SK-N-SH treated with all-trans-retinoic acid at 6 μM for 48 hours (cell line): ENCODE results near the gene PLEKHA4.

Source experiments
- ATAC-seq: fragments of 200-7000 bp; cut with Tn5 transposase; 3 replicates; pipeline ENCODE4 v1.9.1; 2020; ENCODE audit warnings: mild to moderate bottlenecking, moderate library complexity
- BACH2 ChIP-seq: fragments of 250-450 bp; sonication (Bioruptor Pico); IDR thresholded peaks from 2 replicates; pipeline ENCODE4 v1.9.0; 2021; ENCODE audit warnings: mild to moderate bottlenecking, borderline replicate concordance
- CREB5 ChIP-seq: fragments of 250-450 bp; sonication (Bioruptor Pico); IDR thresholded peaks from 2 replicates; pipeline ENCODE4 v1.5.1; 2020; ENCODE audit warnings: low read depth, mild to moderate bottlenecking, moderate library complexity
- CSDC2 ChIP-seq: fragments of 250-450 bp; sonication (Bioruptor Pico); IDR thresholded peaks from 2 replicates; pipeline ENCODE4 v1.5.0; 2020; ENCODE audit warnings: mild to moderate bottlenecking, moderate library complexity
- ESRRG ChIP-seq: fragments of 250-450 bp; sonication (Bioruptor Pico); IDR thresholded peaks from 2 replicates; pipeline ENCODE4 v1.6.1; 2021; ENCODE audit warnings: mild to moderate bottlenecking
- GLIS3 ChIP-seq: fragments of 250-450 bp; sonication (Bioruptor Pico); IDR thresholded peaks from 2 replicates; pipeline ENCODE4 v1.5.0; 2020; ENCODE audit warnings: mild to moderate bottlenecking, moderate library complexity
- PATZ1 ChIP-seq: fragments of 250-450 bp; sonication (Bioruptor Pico); IDR thresholded peaks from 2 replicates; pipeline ENCODE4 v1.8.0; 2020; ENCODE audit warnings: mild to moderate bottlenecking, moderate library complexity, borderline replicate concordance
- POU6F1 ChIP-seq: fragments of 250-450 bp; sonication (Bioruptor Pico); IDR thresholded peaks from 2 replicates; pipeline ENCODE4 v1.8.0; 2021; ENCODE audit warnings: low read depth, mild to moderate bottlenecking, moderate library complexity, borderline replicate concordance
- PPARA ChIP-seq: fragments of 250-450 bp; sonication (Bioruptor Pico); IDR thresholded peaks from 2 replicates; pipeline ENCODE4 v1.5.0; 2020; ENCODE audit warnings: mild to moderate bottlenecking, borderline replicate concordance
- RARB ChIP-seq: fragments of 250-450 bp; sonication (Bioruptor Pico); IDR thresholded peaks from 2 replicates; pipeline ENCODE4 v1.8.0; 2021; ENCODE audit warnings: mild to moderate bottlenecking, moderate library complexity
- SNAI2 ChIP-seq: fragments of 250-450 bp; sonication (Bioruptor Pico); IDR thresholded peaks from 2 replicates; pipeline ENCODE4 v1.5.0; 2020; ENCODE audit warnings: mild to moderate bottlenecking, moderate library complexity
- TCF4 ChIP-seq: fragments of 250-450 bp; sonication (Bioruptor Pico); IDR thresholded peaks from 2 replicates; pipeline ENCODE4 v1.8.0; 2021; ENCODE audit warnings: mild to moderate bottlenecking, moderate library complexity, borderline replicate concordance
- TSHZ2 ChIP-seq: fragments of 250-450 bp; sonication (Bioruptor Pico); IDR thresholded peaks from 2 replicates; pipeline ENCODE4 v1.5.0; 2020; ENCODE audit warnings: mild to moderate bottlenecking, moderate library complexity
- ZC3H10 ChIP-seq: fragments of 250-450 bp; sonication (Bioruptor Pico); IDR thresholded peaks from 2 replicates; pipeline ENCODE4 v1.5.1; 2021; ENCODE audit warnings: mild to moderate bottlenecking, moderate library complexity
- ZFP30 ChIP-seq: fragments of 450-650 bp; formaldehyde crosslinking; IDR thresholded peaks from 2 replicates; pipeline ENCODE4 v1.5.0; 2022; ENCODE audit warnings: mild to moderate bottlenecking, moderate library complexity
- ZNF565 ChIP-seq: fragments of 450-650 bp; formaldehyde crosslinking; conservative IDR thresholded peaks from 2 replicates; pipeline ENCODE4 v1.5.0; 2020; ENCODE audit warnings: low read depth, mild to moderate bottlenecking, moderate library complexity
- ZNF70 ChIP-seq: fragments of 450-650 bp; formaldehyde crosslinking; IDR thresholded peaks from 2 replicates; pipeline ENCODE4 v1.5.0; 2020; ENCODE audit warnings: mild to moderate bottlenecking, moderate library complexity
- ZNF8 ChIP-seq: fragments of 450-650 bp; formaldehyde crosslinking; IDR thresholded peaks from 2 replicates; pipeline ENCODE4 v1.5.0; 2020; ENCODE audit warnings: mild to moderate bottlenecking, moderate library complexity
- TF ChIP-seq, protein P1 (sequence below): fragments of 250-450 bp; sonication (Bioruptor Pico); IDR thresholded peaks from 2 replicates; pipeline ENCODE4 v1.5.1; 2021; ENCODE audit warnings: mild to moderate bottlenecking, moderate library complexity

PLEKHA4 gene

GRCh38 chr19:48814895-48815294 is 53.5 kb downstream of the PLEKHA4 start:
- TF ChIP-seq CREB5 (CRISPR knock-in tag) = no peak
- no peak for TF ChIP-seq SNAI2 (CRISPR knock-in tag)
- TF ChIP-seq BACH2 (CRISPR knock-in tag) = no peak
- no peak for TF ChIP-seq ZNF565
- no peak for TF ChIP-seq CSDC2 (CRISPR knock-in tag)
- TF ChIP-seq PPARA (CRISPR knock-in tag) = no peak
- TF ChIP-seq TSHZ2 (CRISPR knock-in tag) = no peak
- TF ChIP-seq RARB (CRISPR knock-in tag) = no peak
- TF ChIP-seq, all 23 proteins: peak for 0
- ATAC-seq = no peak

- no peak for ATAC-seq
- TF ChIP-seq ZNF70 (CRISPR knock-in tag) (no peak), POU6F1 (CRISPR knock-in tag) (no peak), ZFP30 (CRISPR knock-in tag) (no peak), RARB (CRISPR knock-in tag) (no peak), ZNF8 (CRISPR knock-in tag) (no peak), ESRRG (CRISPR knock-in tag) (no peak), ZC3H10 (CRISPR knock-in tag) (no peak)
- TF ChIP-seq, protein P1, sequence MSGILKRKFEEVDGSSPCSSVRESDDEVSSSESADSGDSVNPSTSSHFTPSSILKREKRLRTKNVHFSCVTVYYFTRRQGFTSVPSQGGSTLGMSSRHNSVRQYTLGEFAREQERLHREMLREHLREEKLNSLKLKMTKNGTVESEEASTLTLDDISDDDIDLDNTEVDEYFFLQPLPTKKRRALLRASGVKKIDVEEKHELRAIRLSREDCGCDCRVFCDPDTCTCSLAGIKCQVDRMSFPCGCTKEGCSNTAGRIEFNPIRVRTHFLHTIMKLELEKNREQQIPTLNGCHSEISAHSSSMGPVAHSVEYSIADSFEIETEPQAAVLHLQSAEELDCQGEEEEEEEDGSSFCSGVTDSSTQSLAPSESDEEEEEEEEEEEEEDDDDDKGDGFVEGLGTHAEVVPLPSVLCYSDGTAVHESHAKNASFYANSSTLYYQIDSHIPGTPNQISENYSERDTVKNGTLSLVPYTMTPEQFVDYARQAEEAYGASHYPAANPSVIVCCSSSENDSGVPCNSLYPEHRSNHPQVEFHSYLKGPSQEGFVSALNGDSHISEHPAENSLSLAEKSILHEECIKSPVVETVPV = no peak
These were observed 55.1 kb downstream of the PLEKHA4 start for GRCh38 chr19:48813123-48813913.

- peak; percentile 84 for TF ChIP-seq PATZ1 (CRISPR knock-in tag)
- no peak for TF ChIP-seq PPARA (CRISPR knock-in tag)
- TF ChIP-seq, all 23 proteins: peak for 1
- ATAC-seq = peak; percentile 75
These were observed 56.1 kb downstream of the PLEKHA4 start for GRCh38 chr19:48812094-48812929.

- TF ChIP-seq TSHZ2 (CRISPR knock-in tag) (no peak), ZNF8 (CRISPR knock-in tag) (no peak), GLIS3 (CRISPR knock-in tag) (no peak), TCF4 (CRISPR knock-in tag) (no peak)
- no peak for ATAC-seq
These were observed 58.3 kb downstream of the PLEKHA4 start for GRCh38 chr19:48810151-48810550.
